Parathyroid adenoma (tissue), 2 donors: ENCODE results near the gene TOM1L2.

Experiments used
- H2AFZ ChIP-seq: fragments of 300-600 bp; sonication (generic); one replicate; pipeline ENCODE4 v1.7.0; 2017; ENCODE audit warnings: antibody characterized with exemption, mild to moderate bottlenecking
- H3K27ac ChIP-seq: fragments of 300-600 bp; sonication (generic); one replicate; pipeline ENCODE4 v1.7.0; 2017
- H3K27me3 ChIP-seq: fragments of 300-600 bp; sonication (generic); one replicate; pipeline ENCODE4 v1.7.0; 2017; ENCODE audit warnings: low read length; ENCODE audit not compliant: control insufficient read depth, insufficient read depth
- H3K36me3 ChIP-seq: fragments of 300-600 bp; sonication (generic); one replicate; pipeline ENCODE4 v1.7.0; 2017; ENCODE audit warnings: low read length; ENCODE audit not compliant: control insufficient read depth, insufficient read depth
- H3K4me1 ChIP-seq: fragments of 300-600 bp; sonication (generic); one replicate; pipeline ENCODE4 v1.7.0; 2017; ENCODE audit warnings: control low read depth
- H3K4me2 ChIP-seq: fragments of 300-600 bp; sonication (generic); one replicate; pipeline ENCODE4 v1.7.0; 2017; ENCODE audit warnings: low read length
- H3K4me3 ChIP-seq: fragments of 300-600 bp; sonication (generic); one replicate; pipeline ENCODE4 v1.7.0; 2017; ENCODE audit warnings: low read depth, low read length
- H3K79me2 ChIP-seq: fragments of 300-600 bp; sonication (generic); one replicate; pipeline ENCODE4 v1.7.0; 2017; ENCODE audit warnings: control low read depth
- H3K9ac ChIP-seq: fragments of 300-600 bp; sonication (generic); one replicate; pipeline ENCODE4 v1.7.0; 2017; ENCODE audit warnings: mild to moderate bottlenecking
- H3K9me3 ChIP-seq: fragments of 300-600 bp; sonication (generic); one replicate; pipeline ENCODE4 v1.7.0; 2017; ENCODE audit warnings: low read length; ENCODE audit not compliant: control insufficient read depth
- TF ChIP-seq, protein P1 (sequence below): fragments of 300-600 bp; sonication (generic); IDR thresholded peaks from one replicate; pipeline ENCODE4 v1.7.0; 2017; ENCODE audit warnings: antibody characterized with exemption, mild to moderate bottlenecking
- donor health status: primary hyperparathyroidism.

The TOM1L2 gene

GRCh38 chr17:17970699-17971430, 1.3 kb downstream of the TOM1L2 start:
- H3K36me3 ChIP-seq = no peaks in the 10 kb centered on the region
- H3K4me2 ChIP-seq = peak overlapping the region; percentile 91
- TF ChIP-seq, protein P1, sequence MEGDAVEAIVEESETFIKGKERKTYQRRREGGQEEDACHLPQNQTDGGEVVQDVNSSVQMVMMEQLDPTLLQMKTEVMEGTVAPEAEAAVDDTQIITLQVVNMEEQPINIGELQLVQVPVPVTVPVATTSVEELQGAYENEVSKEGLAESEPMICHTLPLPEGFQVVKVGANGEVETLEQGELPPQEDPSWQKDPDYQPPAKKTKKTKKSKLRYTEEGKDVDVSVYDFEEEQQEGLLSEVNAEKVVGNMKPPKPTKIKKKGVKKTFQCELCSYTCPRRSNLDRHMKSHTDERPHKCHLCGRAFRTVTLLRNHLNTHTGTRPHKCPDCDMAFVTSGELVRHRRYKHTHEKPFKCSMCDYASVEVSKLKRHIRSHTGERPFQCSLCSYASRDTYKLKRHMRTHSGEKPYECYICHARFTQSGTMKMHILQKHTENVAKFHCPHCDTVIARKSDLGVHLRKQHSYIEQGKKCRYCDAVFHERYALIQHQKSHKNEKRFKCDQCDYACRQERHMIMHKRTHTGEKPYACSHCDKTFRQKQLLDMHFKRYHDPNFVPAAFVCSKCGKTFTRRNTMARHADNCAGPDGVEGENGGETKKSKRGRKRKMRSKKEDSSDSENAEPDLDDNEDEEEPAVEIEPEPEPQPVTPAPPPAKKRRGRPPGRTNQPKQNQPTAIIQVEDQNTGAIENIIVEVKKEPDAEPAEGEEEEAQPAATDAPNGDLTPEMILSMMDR = no peak
- peaks cover 51% of the 10 kb centered on the region for H3K79me2 ChIP-seq
- no peaks in the 10 kb centered on the region for H3K27me3 ChIP-seq
- peaks cover 15% of the 10 kb centered on the region for H3K4me1 ChIP-seq
- H3K4me3 ChIP-seq = peak overlapping the region; percentile 96
- no peak overlapping the region for H3K9ac ChIP-seq
- no peak overlapping the region for H2AFZ ChIP-seq
- H3K27ac ChIP-seq = peak overlapping the region; percentile 87
- H3K9me3 ChIP-seq = no peaks in the 10 kb centered on the region

DNA sequence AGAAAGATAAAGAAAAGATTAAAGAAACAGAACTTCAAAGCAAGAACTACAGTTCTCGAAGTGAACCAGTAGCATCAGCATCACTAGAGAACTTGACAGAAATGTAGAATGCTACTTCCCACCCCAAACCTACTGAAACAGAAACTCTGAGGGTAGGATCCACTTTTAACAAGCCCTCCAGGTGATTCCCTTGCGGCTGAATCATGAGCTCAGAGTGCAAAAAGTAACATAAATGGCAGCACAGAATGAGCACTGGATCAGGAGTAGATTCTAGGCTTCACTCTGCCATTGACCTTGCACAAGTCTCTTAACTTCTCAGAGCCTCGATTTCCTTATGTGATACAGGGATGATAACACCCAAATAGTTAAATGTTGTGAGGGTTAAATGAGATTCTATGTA, 5.8 kb downstream of the TOM1L2 start:
- no peak overlapping the region for H3K9ac ChIP-seq
- H3K27ac ChIP-seq = no peak overlapping the region
- no peak overlapping the region for H3K4me3 ChIP-seq
- no peaks in the 10 kb centered on the region for H3K36me3 ChIP-seq
- peaks cover 70% of the 10 kb centered on the region for H3K79me2 ChIP-seq
- H3K9me3 ChIP-seq = no peaks in the 10 kb centered on the region
- no peak overlapping the region for H2AFZ ChIP-seq
- TF ChIP-seq, protein P1 = no peak
- H3K27me3 ChIP-seq = no peaks in the 10 kb centered on the region
- no peak overlapping the region for H3K4me2 ChIP-seq
- peaks cover 16% of the 10 kb centered on the region for H3K4me1 ChIP-seq

DNA sequence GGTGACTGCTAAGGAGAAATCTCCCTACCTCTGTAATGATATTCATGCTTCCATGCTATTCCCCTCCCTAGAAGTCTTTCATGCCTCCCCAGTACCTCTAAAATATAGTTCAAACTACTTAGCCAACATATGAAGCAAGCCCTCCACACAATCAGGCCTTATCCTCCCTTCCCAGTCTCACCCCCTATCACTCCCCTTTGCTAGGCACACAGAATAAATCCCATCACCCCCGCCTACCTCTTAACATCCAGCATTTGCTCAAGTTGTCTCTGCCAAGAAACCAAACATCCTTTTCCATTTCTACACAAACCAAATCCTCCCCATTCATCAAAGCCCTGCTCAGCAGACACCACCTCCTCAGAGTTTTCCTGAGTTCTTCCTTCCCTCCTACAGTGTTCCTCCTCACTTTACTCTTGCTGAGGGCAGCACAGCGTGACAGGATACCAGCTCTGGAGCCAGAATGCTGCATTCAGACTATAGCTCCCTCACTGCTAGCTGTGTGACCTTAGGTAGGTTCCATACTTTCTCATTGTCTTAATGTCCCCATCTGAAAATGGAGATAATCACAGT, 7.0 kb downstream of the TOM1L2 start:
- Histone ChIP-seq H3K4me1 (peaks cover 14% of the 10 kb centered on the region), H3K9ac (no peak overlapping the region)

DNA sequence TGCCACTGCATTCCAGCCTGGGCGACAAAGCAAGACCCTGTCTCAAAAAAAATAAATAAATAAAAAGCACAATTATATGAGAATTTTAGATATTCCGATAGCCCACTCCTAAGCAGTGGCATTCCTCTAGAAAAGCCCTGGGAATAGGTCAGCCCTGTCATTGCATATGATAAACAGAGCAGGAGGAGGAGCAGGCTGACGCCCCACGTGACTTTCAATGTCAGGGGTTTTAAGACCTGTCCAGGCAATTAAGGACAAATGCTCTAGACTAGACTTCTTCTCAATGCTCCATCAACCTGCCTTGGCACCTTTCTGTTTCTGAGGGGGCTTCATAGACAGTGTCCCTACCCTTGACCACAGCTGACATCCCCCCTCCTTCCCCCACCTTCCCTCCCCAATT, 7.5 kb downstream of the TOM1L2 start:
- Histone ChIP-seq H3K4me3 (no peak overlapping the region), H3K27ac (no peak overlapping the region), H3K9ac (no peak overlapping the region), H3K4me2 (no peak overlapping the region), H3K27me3 (no peaks in the 10 kb centered on the region), H3K4me1 (peaks cover 18% of the 10 kb centered on the region), H3K79me2 (peaks cover 53% of the 10 kb centered on the region), H3K36me3 (no peaks in the 10 kb centered on the region), H3K9me3 (no peaks in the 10 kb centered on the region), H2AFZ (no peak overlapping the region)
- TF ChIP-seq, protein P1 = no peak

More for the DNA sequence above, 7.0 kb downstream of the TOM1L2 start:
- Histone ChIP-seq H2AFZ (no peak overlapping the region), H3K36me3 (no peaks in the 10 kb centered on the region), H3K4me3 (no peak overlapping the region), H3K27me3 (no peaks in the 10 kb centered on the region), H3K27ac (no peak overlapping the region), H3K79me2 (peaks cover 59% of the 10 kb centered on the region), H3K4me2 (no peak overlapping the region), H3K9me3 (no peaks in the 10 kb centered on the region)
- TF ChIP-seq, protein P1 = no peak
